UCSD-AML1 (cell line): ENCODE data around the gene PIK3CG.

Experiments used
- DNase-seq: peaks from one replicate; lab custom pipeline; 2025; ENCODE audit not compliant: unreplicated experiment; lab: John Stamatoyannopoulos, UW

PIK3CG gene

DNA sequence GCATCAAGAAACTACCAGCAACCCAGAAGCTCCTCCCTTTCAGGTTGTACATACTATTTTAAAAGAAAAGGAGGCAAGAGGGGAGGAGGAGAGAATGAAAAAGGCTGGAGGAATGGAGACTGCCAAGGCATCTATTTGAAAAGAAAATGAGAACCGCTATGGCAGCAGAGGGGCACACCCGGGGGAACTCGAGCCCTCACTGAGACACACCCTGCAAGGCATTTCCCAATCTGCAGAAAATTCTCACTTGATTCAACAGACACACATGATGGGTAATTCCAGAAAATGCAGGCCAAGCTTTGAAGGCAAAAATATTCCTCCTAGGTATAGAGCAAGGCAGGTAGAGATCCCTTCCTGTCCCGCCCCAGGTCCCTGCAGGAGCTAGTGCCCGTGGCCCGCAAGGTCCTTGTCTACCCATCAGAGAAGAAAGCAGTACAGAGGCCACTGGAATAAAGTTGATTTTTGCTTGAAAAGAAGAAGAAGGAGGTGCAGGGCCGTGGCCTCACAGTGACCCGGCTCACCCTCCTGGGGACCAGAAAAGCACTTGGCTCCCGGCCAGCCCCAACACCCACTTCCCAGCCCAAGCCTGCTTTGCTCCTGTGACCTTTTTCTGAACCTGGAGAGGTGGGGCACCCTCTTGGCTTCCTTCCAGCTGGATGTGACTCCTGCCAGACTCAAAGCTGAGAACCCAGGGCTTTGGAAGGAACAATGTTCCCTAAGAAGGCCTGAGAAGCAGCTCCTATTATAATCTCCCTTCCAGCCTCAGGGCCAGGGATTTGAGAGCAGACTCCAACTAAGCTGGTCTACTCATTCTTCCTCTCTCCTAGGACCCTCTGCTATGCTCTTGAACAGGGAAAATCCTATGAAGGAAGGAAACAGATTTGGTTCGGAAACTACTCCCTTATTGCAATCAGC is 6.2 kb upstream of the PIK3CG start:
- DNase-seq, result peak; percentile 62

DNA sequence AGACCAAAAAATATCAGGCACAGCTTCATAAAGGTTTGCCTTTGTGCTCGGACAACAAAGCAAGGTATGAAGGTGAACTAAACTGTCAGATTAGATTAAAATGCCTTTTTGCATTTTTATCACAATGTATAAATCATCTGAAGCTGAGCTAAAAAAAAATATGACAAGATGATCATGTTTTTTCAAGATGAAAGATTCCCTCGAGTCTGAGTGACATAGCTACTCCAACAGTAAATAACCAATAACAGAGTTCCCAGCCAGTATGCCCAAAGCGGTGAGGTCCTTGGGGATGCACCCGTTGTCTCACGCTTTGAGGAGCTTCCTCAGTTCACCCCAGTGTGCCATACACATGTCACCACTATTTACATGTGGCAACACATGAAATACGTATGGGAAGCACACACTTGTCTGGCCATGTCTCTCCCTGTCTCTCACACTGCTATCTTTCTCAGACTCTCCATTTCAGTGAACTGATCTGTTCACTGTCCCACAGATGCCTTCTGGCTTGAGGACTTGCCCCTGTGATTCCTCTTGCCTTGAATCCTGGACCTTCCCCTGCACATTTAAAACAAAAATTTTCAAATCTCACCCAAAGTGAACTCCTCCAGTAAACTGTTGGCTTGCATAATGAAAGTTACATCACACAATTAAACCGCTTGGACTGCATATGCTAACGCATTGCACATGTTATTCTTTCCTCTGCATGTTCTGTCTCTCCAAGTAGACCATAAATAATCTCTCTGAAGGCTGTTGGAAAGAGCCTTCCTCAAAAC is 2.6 kb upstream of the PIK3CG start:
- DNase-seq, result no peak

- DNase-seq, result peak; percentile 11
Observed at GRCh38 chr7:106863274-106863997, 1.6 kb upstream of the PIK3CG start.

- no peak for DNase-seq
Observed at GRCh38 chr7:106864298-106865081, 592 bp upstream of the PIK3CG start.

- DNase-seq, result no peak
Observed at GRCh38 chr7:106866298-106867281, 1.5 kb downstream of the PIK3CG start.

GRCh38 chr7:106867641-106868351 is 2.7 kb downstream of the PIK3CG start:
- DNase-seq, result no peak

DNA sequence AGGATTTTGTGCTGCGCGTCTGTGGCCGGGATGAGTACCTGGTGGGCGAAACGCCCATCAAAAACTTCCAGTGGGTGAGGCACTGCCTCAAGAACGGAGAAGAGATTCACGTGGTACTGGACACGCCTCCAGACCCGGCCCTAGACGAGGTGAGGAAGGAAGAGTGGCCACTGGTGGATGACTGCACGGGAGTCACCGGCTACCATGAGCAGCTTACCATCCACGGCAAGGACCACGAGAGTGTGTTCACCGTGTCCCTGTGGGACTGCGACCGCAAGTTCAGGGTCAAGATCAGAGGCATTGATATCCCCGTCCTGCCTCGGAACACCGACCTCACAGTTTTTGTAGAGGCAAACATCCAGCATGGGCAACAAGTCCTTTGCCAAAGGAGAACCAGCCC is 3.3 kb downstream of the PIK3CG start:
- no peak for DNase-seq

GRCh38 chr7:106869954-106870353 is 4.9 kb downstream of the PIK3CG start:
- DNase-seq, result no peak

- DNase-seq, result no peak
Observed at GRCh38 chr7:106870528-106870927, 5.4 kb downstream of the PIK3CG start.

DNA sequence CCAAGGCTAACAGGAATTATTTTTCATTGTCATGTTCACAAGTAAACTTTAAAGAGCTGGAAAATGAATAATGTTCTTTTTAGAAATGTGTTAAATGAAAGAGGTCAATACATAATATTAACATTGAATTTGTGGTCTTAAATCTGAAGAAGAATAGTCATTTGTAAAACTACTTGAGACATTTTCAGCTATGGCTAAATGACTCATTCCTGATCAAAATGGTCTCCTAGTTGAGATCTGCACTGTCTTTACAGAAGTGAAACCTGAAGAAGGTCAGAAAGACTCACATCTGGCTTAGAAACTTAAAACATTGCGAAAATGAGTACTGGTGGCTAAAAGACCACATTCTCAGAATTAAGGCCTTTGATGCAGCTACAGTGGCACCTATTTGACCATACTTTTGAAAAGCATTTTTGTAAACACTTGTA is 5.9 kb downstream of the PIK3CG start:
- DNase-seq, result no peak

GRCh38 chr7:106871793-106872571 is 6.9 kb downstream of the PIK3CG start:
- DNase-seq, result no peak

DNA sequence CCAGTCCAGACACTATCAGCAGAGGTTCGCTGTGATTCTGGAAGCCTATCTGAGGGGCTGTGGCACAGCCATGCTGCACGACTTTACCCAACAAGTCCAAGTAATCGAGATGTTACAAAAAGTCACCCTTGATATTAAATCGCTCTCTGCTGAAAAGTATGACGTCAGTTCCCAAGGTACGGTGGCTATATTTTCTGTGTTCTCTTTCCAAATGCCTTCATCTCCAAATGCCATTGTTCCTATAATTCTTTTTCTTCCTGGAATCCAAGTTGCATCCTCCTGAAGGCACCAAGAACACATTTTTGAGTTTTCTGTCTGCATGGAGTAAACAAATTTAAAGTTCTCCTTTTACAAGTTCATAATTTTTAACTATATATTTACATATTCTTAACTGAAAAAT is 7.7 kb downstream of the PIK3CG start:
- no peak for DNase-seq

DNA sequence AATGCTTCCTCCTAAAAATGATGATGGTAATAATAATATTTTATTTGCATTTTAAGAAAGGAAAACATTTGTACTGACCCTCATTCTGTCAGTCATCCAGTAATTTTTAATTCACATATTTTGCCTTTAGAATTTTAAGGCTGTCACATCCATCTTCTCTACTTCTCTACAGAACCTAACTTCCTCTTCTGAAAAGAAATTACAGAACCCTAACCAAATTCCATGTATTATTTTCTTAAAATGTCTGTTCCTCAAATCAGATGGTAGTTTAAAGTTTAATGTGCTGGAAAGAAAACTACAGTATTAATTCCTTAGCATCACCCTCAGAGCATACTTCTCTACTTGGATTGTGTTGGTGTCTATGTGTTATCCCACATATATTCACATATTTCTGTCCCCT is 9.0 kb downstream of the PIK3CG start:
- DNase-seq, result no peak

- DNase-seq, result no peak
Observed at GRCh38 chr7:106875508-106875907, 10.4 kb downstream of the PIK3CG start.

DNA sequence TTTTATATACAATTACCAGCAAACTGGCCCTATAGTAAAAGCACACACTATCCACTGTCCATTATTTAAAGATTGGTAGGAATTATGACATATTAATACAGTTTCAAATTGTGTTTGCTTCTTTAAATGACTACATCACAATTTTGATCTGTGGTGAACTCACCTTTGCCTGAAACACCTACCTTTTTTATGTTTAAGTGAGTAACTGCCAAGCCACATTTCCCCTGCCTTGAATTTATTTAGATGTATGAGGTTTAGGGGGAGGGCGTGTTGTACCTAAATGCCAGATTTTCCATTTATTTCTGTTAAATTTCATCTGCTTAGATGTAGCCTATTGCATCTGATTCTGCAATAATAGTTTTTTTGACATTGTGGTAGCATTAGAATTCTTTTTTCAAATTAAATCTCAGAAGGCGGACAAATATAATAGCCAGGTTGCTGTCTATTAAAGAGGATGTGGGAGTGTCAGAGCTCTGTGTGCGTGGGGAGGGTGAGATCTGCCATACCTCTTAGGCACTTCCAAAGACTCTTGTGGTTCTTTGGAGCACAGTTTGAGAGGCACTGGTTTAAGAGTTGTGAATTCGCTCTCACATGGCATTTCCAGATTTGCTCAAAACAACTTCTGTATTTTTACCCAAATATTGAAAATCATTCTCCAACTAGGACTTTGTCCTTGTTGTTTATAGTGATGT is 13.8 kb downstream of the PIK3CG start:
- DNase-seq, result no peak

GRCh38 chr7:106881984-106882383 is 16.9 kb downstream of the PIK3CG start:
- no peak for DNase-seq

GRCh38 chr7:106883456-106884026 is 18.5 kb downstream of the PIK3CG start:
- DNase-seq, result no peak
